KMS-11 (cell line): ENCODE measurements around the gene HSD17B3.

ENCODE experiments used
- H2AFZ ChIP-seq: fragments of 200-600 bp; sonication (generic); 2 replicates; pipeline ENCODE4 v1.6.1; 2016; ENCODE audit warnings: antibody characterized with exemption, mixed run types, low read depth
- H3K27ac ChIP-seq: fragments of 200-600 bp; sonication (generic); 2 replicates; pipeline ENCODE4 v1.6.1; 2016; ENCODE audit warnings: mild to moderate bottlenecking, mixed run types
- H3K27me3 ChIP-seq: fragments of 200-600 bp; sonication (generic); 2 replicates; pipeline ENCODE4 v1.6.1; 2017; ENCODE audit warnings: mild to moderate bottlenecking, low read depth, mixed run types, moderate library complexity; ENCODE audit not compliant: insufficient read depth
- H3K36me3 ChIP-seq: fragments of 200-600 bp; sonication (generic); 2 replicates; pipeline ENCODE4 v1.6.1; 2017; ENCODE audit warnings: mild to moderate bottlenecking, mixed run types; ENCODE audit not compliant: insufficient read depth
- H3K4me1 ChIP-seq: fragments of 200-600 bp; sonication (generic); 2 replicates; pipeline ENCODE4 v1.6.1; 2016; ENCODE audit warnings: mild to moderate bottlenecking, low read depth, mixed run types; ENCODE audit not compliant: poor library complexity, severe bottlenecking
- H3K4me2 ChIP-seq: fragments of 200-600 bp; sonication (generic); 2 replicates; pipeline ENCODE4 v1.7.0; 2016; ENCODE audit warnings: mild to moderate bottlenecking, mixed run types
- H3K4me3 ChIP-seq: fragments of 200-600 bp; sonication (generic); IDR thresholded peaks from 2 replicates; pipeline ENCODE4 v1.6.1; 2017; ENCODE audit warnings: low read depth, low read length, mixed read lengths; ENCODE audit not compliant: insufficient read depth
- H3K79me2 ChIP-seq: fragments of 200-600 bp; sonication (generic); 2 replicates; pipeline ENCODE4 v1.6.1; 2016; ENCODE audit warnings: low read depth, mixed run types; ENCODE audit not compliant: insufficient read depth
- H3K9ac ChIP-seq: fragments of 200-600 bp; sonication (generic); 2 replicates; pipeline ENCODE4 v1.6.1; 2016; ENCODE audit warnings: mild to moderate bottlenecking, mixed run types
- H4K20me1 ChIP-seq: fragments of 200-600 bp; sonication (generic); 2 replicates; pipeline ENCODE4 v1.6.1; 2016; ENCODE audit warnings: mild to moderate bottlenecking, mixed run types; ENCODE audit not compliant: insufficient read depth
- TF ChIP-seq, protein P1 (sequence below): fragments of 200-600 bp; sonication (generic); conservative IDR thresholded peaks from 2 replicates; pipeline ENCODE4 v1.6.1; 2017; ENCODE audit warnings: low read depth, mild to moderate bottlenecking, antibody characterized with exemption, low read length, moderate library complexity, mixed read lengths

The HSD17B3 gene

DNA sequence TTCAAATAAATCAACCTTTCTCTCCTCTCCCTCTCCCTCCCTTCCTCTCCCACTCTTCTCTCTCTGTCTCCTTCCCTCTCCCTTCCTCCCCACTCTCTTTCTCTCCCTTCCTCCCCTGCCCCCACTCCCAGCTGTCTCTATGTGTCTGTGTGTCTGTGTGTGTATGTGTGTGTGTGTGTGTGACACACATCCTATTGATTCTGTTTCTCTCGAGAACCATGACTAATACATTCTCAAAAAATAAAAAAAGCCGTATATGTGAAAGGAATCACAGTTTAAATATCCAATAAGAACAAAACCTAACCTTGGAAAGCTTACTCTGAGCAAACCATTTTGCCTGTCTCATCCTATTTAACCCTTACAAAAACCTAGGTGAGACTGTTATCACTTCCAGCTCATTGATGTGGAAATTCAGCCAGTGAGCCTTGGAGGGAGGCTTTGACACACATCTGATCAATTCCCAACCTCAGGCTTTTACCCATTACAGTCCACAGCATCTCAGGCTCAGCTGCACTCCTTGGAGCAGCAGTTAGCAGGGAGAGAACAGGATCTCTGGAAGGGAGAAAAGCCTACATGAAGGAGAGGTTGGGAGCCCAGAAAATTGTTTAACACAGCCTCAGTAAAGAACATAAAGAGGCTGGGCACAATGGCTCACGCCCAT is 8.3 kb downstream of the HSD17B3 start:
- Histone ChIP-seq H3K27ac (no peak overlapping the region), H3K4me2 (no peak overlapping the region)

DNA sequence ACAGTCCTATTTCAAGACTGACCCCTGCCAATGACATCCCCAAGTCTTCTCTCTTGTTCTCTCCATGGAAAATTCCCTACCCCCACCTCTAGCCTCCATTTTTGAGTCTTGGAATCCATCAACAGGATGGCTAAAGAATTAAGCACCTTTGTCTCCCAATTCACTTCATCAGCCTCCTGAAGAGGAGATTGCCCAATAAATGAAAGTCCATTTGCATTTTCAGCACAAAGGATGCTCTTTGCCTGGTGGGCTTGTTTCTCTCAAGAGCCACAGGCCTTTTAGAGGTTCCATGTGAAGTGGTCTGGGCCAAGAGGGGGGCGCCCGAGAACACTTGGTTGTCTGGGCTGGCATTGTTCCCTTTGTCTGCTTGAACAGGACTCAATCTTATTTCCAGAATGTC is 12.6 kb downstream of the HSD17B3 start:
- H4K20me1 ChIP-seq, result no peaks in the 10 kb centered on the region
- no peak overlapping the region for H3K4me2 ChIP-seq
- no peak overlapping the region for H3K9ac ChIP-seq
- H2AFZ ChIP-seq, result no peak overlapping the region
- no peaks in the 10 kb centered on the region for H3K27me3 ChIP-seq
- no peaks in the 10 kb centered on the region for H3K4me1 ChIP-seq
- no peak overlapping the region for H3K4me3 ChIP-seq
- no peak overlapping the region for H3K27ac ChIP-seq
- TF ChIP-seq, protein P1, sequence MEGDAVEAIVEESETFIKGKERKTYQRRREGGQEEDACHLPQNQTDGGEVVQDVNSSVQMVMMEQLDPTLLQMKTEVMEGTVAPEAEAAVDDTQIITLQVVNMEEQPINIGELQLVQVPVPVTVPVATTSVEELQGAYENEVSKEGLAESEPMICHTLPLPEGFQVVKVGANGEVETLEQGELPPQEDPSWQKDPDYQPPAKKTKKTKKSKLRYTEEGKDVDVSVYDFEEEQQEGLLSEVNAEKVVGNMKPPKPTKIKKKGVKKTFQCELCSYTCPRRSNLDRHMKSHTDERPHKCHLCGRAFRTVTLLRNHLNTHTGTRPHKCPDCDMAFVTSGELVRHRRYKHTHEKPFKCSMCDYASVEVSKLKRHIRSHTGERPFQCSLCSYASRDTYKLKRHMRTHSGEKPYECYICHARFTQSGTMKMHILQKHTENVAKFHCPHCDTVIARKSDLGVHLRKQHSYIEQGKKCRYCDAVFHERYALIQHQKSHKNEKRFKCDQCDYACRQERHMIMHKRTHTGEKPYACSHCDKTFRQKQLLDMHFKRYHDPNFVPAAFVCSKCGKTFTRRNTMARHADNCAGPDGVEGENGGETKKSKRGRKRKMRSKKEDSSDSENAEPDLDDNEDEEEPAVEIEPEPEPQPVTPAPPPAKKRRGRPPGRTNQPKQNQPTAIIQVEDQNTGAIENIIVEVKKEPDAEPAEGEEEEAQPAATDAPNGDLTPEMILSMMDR, result no peak
- no peaks in the 10 kb centered on the region for H3K79me2 ChIP-seq
- H3K36me3 ChIP-seq, result no peaks in the 10 kb centered on the region

More for the DNA sequence above, 8.3 kb downstream of the HSD17B3 start:
- H3K9ac ChIP-seq, result no peak overlapping the region
- H3K4me1 ChIP-seq, result no peaks in the 10 kb centered on the region
- no peaks in the 10 kb centered on the region for H4K20me1 ChIP-seq
- no peak overlapping the region for H3K4me3 ChIP-seq
- no peaks in the 10 kb centered on the region for H3K27me3 ChIP-seq
- H3K79me2 ChIP-seq, result no peaks in the 10 kb centered on the region
- TF ChIP-seq, protein P1, result no peak
- no peak overlapping the region for H2AFZ ChIP-seq
- no peaks in the 10 kb centered on the region for H3K36me3 ChIP-seq

DNA sequence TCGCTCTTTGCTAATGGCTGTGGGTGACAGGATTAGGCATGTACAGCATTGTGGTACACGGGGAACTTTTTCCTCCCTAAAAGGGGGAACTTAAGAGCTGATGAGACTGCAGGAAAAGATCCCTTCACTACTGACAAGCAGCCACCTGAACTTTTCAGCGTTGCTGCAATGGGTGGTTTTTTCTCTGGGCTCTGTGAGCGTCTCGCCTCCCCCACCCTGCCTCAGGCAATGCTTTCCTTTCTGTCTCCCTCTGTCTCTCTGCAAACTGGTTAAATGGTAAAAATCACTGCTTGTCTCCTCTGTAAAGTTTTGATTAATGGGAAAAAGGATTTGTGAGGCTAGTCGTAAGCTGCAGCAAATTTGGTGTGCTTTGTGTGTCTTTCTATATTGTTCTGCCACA is 20.3 kb downstream of the HSD17B3 start:
- Histone ChIP-seq H3K27ac (no peak overlapping the region), H3K4me3 (no peak overlapping the region), H3K27me3 (no peaks in the 10 kb centered on the region), H2AFZ (no peak overlapping the region), H3K9ac (no peak overlapping the region), H3K4me2 (no peak overlapping the region), H3K36me3 (no peaks in the 10 kb centered on the region), H3K4me1 (no peaks in the 10 kb centered on the region), H4K20me1 (no peaks in the 10 kb centered on the region), H3K79me2 (no peaks in the 10 kb centered on the region)
- TF ChIP-seq, protein P1, result no peak

DNA sequence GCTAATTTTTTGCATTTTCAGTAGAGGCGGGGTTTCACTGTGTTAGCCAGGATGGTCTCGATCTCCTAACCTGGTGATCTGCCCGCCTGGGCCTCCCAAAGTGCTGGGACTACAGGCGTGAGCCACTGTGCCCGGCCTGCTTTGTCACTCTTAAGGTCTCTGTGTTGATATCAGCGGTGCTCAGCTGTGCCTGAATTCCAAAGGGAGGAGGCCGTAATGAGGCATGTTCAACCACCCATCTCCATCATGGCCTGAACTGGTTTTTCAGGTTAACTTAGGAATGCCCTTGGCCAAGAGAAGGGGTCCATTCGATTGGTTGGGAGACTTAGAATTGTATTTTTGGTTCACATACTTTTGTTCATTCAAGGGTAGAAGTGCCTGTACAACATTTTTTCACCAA is 22.0 kb downstream of the HSD17B3 start:
- no peak overlapping the region for H2AFZ ChIP-seq
- H3K4me2 ChIP-seq, result no peak overlapping the region
- no peaks in the 10 kb centered on the region for H3K27me3 ChIP-seq
- H3K27ac ChIP-seq, result no peak overlapping the region
- no peaks in the 10 kb centered on the region for H3K79me2 ChIP-seq
- H4K20me1 ChIP-seq, result no peaks in the 10 kb centered on the region
- no peak overlapping the region for H3K9ac ChIP-seq
- TF ChIP-seq, protein P1, result no peak
- H3K36me3 ChIP-seq, result no peaks in the 10 kb centered on the region
- no peak overlapping the region for H3K4me3 ChIP-seq
- no peaks in the 10 kb centered on the region for H3K4me1 ChIP-seq
